Sigmoid colon (tissue), 4 donors: ENCODE measurements around the gene SRC.

Source experiments
- CTCF ChIP-seq, 4 experiments: fragments of 450-650 bp in 3 of 4; fragments of 200-600 bp in 1 of 4; IDR thresholded peaks; one replicate each; pipeline ENCODE4 v1.5.1; 2016 to 2019; ENCODE audit warnings: antibody characterized with exemption in 4 of 4, mild to moderate bottlenecking in 3 of 4, moderate library complexity in 2 of 4
- POLR2A ChIP-seq, 2 donors: fragments of 450-650 bp; IDR thresholded peaks; one replicate each; pipeline ENCODE4 v1.6.1; 2016; ENCODE audit warnings: antibody characterized with exemption in 2 of 2, mild to moderate bottlenecking in 2 of 2, moderate library complexity in 2 of 2
- POLR2AphosphoS5 ChIP-seq, 4 donors: sonication (generic); formaldehyde crosslinking; IDR thresholded peaks; one replicate each; pipeline ENCODE4 v1.6.1; 2017; ENCODE audit warnings: antibody characterized with exemption in 4 of 4

GRCh38 chr20:37389844-37390275 lies 43.9 kb downstream of the SRC start:
- TF ChIP-seq POLR2AphosphoS5 (IDR thresholded peaks at IDR 0.05): no peak
- TF ChIP-seq POLR2A (IDR thresholded peaks at IDR 0.05): no peak
- TF ChIP-seq CTCF (IDR thresholded peaks at IDR 0.05): no peak
